NK-92 (cell line): Measurements from ENCODE around the gene ZNF678.
"Not testable (repeated sequence)": the region's sequence is repeated elsewhere in the genome, so short reads cannot be mapped to it uniquely, and the experiment has no call there.

ENCODE experiments used
- DNase-seq: peaks from one replicate; lab custom pipeline; 2025; ENCODE audit not compliant: unreplicated experiment; lab: John Stamatoyannopoulos, UW

The ZNF678 gene

DNA sequence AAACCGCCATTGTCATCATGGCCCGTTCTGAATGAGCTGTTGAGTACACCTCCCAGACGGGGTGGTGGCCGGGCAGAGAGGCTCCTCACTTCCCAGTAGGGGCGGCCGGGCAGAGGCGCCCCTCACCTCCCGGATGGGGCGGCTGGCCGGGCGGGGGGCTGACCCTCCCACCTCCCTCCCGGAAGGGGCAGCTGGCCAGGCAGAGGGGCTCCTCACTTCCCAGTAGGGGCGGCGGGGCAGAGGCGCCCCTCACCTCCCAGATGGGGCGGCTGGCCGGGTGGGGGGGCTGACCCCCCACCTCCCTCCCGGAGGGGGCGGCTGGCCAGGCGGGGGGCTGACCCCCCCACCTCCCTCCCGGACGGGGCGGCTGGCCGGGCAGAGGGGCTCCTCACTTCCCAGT, 147.1 kb downstream of the ZNF678 start:
- DNase-seq = not testable (repeated sequence)

- no peak for DNase-seq
These were observed 149.3 kb downstream of the ZNF678 start for GRCh38 chr1:227712648-227713047.

GRCh38 chr1:227718932-227719331, 155.6 kb downstream of the ZNF678 start:
- no peak for DNase-seq

GRCh38 chr1:227723474-227723873, 160.1 kb downstream of the ZNF678 start:
- no peak for DNase-seq

DNA sequence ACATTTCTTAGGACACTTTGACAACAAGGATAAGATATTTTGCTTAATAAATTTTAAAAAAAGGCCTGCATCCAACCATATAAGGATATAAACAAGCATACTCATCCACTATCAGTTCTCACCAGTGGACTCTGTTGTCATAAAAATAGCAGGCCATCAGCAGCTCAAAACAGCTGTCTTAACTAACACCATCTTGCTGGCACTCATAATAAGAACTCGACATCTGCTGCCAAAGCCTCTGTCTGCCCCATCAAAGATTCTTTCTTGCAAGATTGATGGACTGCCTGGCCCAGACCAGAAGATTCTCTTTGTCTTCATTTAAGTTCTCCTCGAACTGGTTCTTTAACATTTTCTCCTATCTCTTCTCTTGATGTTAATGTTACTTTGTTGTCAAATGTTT, 161.7 kb downstream of the ZNF678 start:
- no peak for DNase-seq

- no peak for DNase-seq
These were observed 163.0 kb downstream of the ZNF678 start for GRCh38 chr1:227726318-227726717.
